ENCODE measurements around the gene PPCS. TPM values are rescaled to one million over a fixed set of nuclear protein-coding genes. Genes with fewer than 3 reads are reported as not detected.

Gene PPCS
- total RNA-seq, 1 donor from 2014 or later: 30.0 TPM

Other genes starting within 250 kb of the PPCS start
- gene FOXJ3, start 121.3 kb upstream of the PPCS start, total RNA-seq: 20.7 and 36.9 TPM in 2 replicates
- 0.10 TPM in 1 of 2 replicates, not detected in the other for gene RIMKLA, start 75.8 kb upstream of the PPCS start, total RNA-seq
- 0.63 TPM in 1 of 2 replicates, not detected in the other for gene ZMYND12, start 521 bp upstream of the PPCS start, total RNA-seq
- 0.34 and 0.64 TPM in 2 replicates for gene CCDC30, start 6.7 kb downstream of the PPCS start, total RNA-seq
- 21.5 and 40.6 TPM in 2 replicates for gene PPIH, start 201.9 kb downstream of the PPCS start, total RNA-seq
- 620 TPM in 2 replicates for gene YBX1, start 225.9 kb downstream of the PPCS start, total RNA-seq

Measured in glomerular endothelial cell (primary cell).